H1 (cell line): ENCODE results near the gene MAP2K7. TPM values are rescaled to one million over a fixed set of nuclear protein-coding genes. Genes with fewer than 3 reads are reported as not detected.
A peak's percentile ranks its signal among the peaks of the same experiment; 100 is the strongest.

Source experiments
- BCL11A ChIP-seq, 2 experiments: IDR thresholded peaks; one replicate each; pipeline ENCODE4 v1.6.1; 2011; ENCODE audit warnings: low read depth in 2 of 2, low read length in 2 of 2, mild to moderate bottlenecking in 2 of 2
- BRCA1 ChIP-seq: IDR thresholded peaks from 2 replicates; pipeline ENCODE4 v1.6.1; 2012; ENCODE audit warnings: low read depth, low read length, improper control_type of control experiment
- CBX8 ChIP-seq: fragments of 300-800, 300-1000 bp; sonication (generic); IDR thresholded peaks from 2 replicates; pipeline ENCODE4 v1.7.1; 2016; ENCODE audit warnings: low read depth, low read length, borderline replicate concordance
- CEBPB ChIP-seq: IDR thresholded peaks from 2 replicates; pipeline ENCODE4 v1.6.1; 2012; ENCODE audit warnings: low read depth, low read length
- CHD1 ChIP-seq: IDR thresholded peaks from 2 replicates; pipeline ENCODE4 v1.6.1; 2012; ENCODE audit warnings: low read depth, low read length, improper control_type of control experiment
- EGR1 ChIP-seq: IDR thresholded peaks from 2 replicates; pipeline ENCODE4 v1.6.1; 2011; ENCODE audit warnings: low read depth, low read length, borderline replicate concordance
- EP300 ChIP-seq, 2 experiments: IDR thresholded peaks; 1 replicate in 1 of 2; 2 replicates in 1 of 2; pipeline ENCODE4 v1.6.1; 2011 to 2012; ENCODE audit warnings: low read depth in 2 of 2, low read length in 2 of 2, mild to moderate bottlenecking in 2 of 2, borderline replicate concordance in 1 of 2, inconsistent platforms in 1 of 2, moderate library complexity in 1 of 2
- GTF2F1 ChIP-seq: IDR thresholded peaks from 2 replicates; pipeline ENCODE4 v1.6.1; 2012; ENCODE audit warnings: low read depth, low read length, improper control_type of control experiment, borderline replicate concordance
- JUND ChIP-seq: IDR thresholded peaks from 2 replicates; pipeline ENCODE4 v1.6.1; 2011; ENCODE audit warnings: mild to moderate bottlenecking, improper control_type of control experiment, low read length
- NRF1 ChIP-seq: IDR thresholded peaks from 2 replicates; pipeline ENCODE4 v1.6.1; 2011; ENCODE audit warnings: mild to moderate bottlenecking, low read depth, low read length, improper control_type of control experiment
- RAD21 ChIP-seq, 2 experiments: IDR thresholded peaks in 1 of 2; conservative IDR thresholded peaks in 1 of 2; 2 replicates each; pipeline ENCODE4 v1.6.1; 2011; ENCODE audit warnings: low read depth in 2 of 2, low read length in 2 of 2, improper control_type of control experiment in 1 of 2, inconsistent platforms in 1 of 2, mild to moderate bottlenecking in 1 of 2, moderate library complexity in 1 of 2
- SIX5 ChIP-seq: IDR thresholded peaks from 2 replicates; pipeline ENCODE4 v1.6.1; 2011; ENCODE audit warnings: mild to moderate bottlenecking, low read depth, low read length
- SP4 ChIP-seq: IDR thresholded peaks from 2 replicates; pipeline ENCODE4 v1.6.1; 2012; ENCODE audit warnings: low read length, inconsistent platforms
- SRF ChIP-seq: IDR thresholded peaks from 2 replicates; pipeline ENCODE4 v1.6.1; 2011; ENCODE audit warnings: mild to moderate bottlenecking, low read depth, low read length, moderate library complexity
- TAF7 ChIP-seq: optimal IDR thresholded peaks from 2 replicates; pipeline ENCODE3; 2011; ENCODE audit warnings: low read depth, mild to moderate bottlenecking, inconsistent platforms, low read length, moderate library complexity, borderline replicate concordance
- TEAD4 ChIP-seq: IDR thresholded peaks from 2 replicates; pipeline ENCODE4 v1.6.1; 2012; ENCODE audit warnings: low read depth, low read length, inconsistent platforms, mixed read lengths
- polyA plus RNA-seq, 7 experiments: library from polyadenylated mRNA; depleted of rRNA in 3 of 7; stranded (reverse) in 5 of 7; unstranded in 2 of 7; fragments of >200 nt in 5 of 7; fragments of 200-250 nt in 2 of 7; gene quantifications; 1 replicate in 5 of 7; 2 replicates in 1 of 7; 4 replicates in 1 of 7; pipeline versions ENCODE4 v1.2.1 to v1.2.3, GENCODE V29; 2011 to 2013; ENCODE audit warnings: missing spikeins in 2 of 7, mixed read lengths in 2 of 7
- total RNA-seq: library from RNA; stranded (reverse); fragmentation: NEBNext Ultra II Directional; extraction: Animal tissue kit (Norgen Biotek cat#: 25700); gene quantifications from 2 replicates; pipeline ENCODE4 v1.2.1, GENCODE V29; 2021
- TF ChIP-seq, protein P1 (sequence below): IDR thresholded peaks from 2 replicates; pipeline ENCODE4 v1.6.1; 2012; ENCODE audit warnings: inconsistent platforms
- TF ChIP-seq, protein P2 (sequence below): IDR thresholded peaks from 2 replicates; pipeline ENCODE4 v1.6.1; 2012; ENCODE audit warnings: inconsistent platforms
- TF ChIP-seq, protein P3 (sequence below): IDR thresholded peaks from 2 replicates; pipeline ENCODE4 v1.6.1; 2011; ENCODE audit warnings: low read length, improper control_type of control experiment
- TF ChIP-seq, protein P4 (sequence below): IDR thresholded peaks from 2 replicates; pipeline ENCODE4 v1.6.1; 2011; ENCODE audit warnings: low read depth, mild to moderate bottlenecking, low read length; ENCODE audit not compliant: insufficient read depth

The MAP2K7 gene
- total and polyA plus RNA-seq, 2 of the 8 experiments (the other 6 are each of a cell fraction or from before 2014, with no cell fraction given): 8.9 to 38.3 TPM

DNA sequence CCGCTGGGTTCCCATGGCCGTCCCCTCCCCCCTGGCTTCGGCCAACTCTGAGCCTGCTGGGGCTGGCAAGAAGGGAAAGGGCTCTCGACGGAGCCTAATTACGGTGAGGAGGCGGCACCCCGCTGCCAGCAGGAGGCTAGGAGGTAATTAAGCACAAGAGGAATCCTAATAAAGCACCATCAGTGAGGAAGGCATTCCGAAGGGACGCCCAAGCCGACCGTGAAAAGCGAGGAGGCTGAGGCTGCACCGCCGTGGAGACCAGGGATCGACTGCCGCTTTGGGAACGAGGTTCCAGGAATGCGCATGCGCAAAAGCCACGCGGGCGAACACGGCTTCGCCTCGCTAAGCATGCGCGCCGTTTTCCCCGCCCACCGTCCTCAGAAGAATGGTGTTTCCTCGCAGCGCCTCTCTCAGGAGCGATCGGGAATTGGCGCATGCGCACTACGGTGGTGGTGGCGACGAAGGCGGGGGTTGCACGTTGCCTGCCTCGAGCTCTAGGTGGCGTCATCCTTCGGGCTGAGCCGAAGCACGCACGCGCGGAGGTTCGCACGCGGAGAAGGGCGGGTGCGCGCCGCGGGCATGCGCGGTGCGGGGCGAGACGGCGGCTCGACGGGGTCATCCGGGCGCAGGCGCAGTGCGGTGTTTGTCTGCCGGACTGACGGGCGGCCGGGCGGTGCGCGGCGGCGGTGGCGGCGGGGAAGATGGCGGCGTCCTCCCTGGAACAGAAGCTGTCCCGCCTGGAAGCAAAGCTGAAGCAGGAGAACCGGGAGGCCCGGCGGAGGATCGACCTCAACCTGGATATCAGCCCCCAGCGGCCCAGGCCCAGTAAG, at the start of gene MAP2K7 (continued):
- TF ChIP-seq, protein P1, sequence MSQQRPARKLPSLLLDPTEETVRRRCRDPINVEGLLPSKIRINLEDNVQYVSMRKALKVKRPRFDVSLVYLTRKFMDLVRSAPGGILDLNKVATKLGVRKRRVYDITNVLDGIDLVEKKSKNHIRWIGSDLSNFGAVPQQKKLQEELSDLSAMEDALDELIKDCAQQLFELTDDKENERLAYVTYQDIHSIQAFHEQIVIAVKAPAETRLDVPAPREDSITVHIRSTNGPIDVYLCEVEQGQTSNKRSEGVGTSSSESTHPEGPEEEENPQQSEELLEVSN: peak; percentile 99
- TF ChIP-seq GTF2F1: 0 out of 2 replicates have a peak, but pooled peaks have one; percentile 57
- TF ChIP-seq, protein P2, sequence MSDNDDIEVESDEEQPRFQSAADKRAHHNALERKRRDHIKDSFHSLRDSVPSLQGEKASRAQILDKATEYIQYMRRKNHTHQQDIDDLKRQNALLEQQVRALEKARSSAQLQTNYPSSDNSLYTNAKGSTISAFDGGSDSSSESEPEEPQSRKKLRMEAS: peak; percentile 97
- TF ChIP-seq CEBPB: peak; percentile 54; the same call in 1 of the 2 replicates
- TF ChIP-seq BCL11A (IDR thresholded peaks at IDR 0.05; ENCODE audit: low read depth in 2 of 2, low read length in 2 of 2): no peak
- TF ChIP-seq EP300 (IDR thresholded peaks at IDR 0.05; ENCODE audit: borderline replicate concordance in 1 of 2, low read depth in 2 of 2, low read length in 2 of 2): no peak
- TF ChIP-seq, protein P3, sequence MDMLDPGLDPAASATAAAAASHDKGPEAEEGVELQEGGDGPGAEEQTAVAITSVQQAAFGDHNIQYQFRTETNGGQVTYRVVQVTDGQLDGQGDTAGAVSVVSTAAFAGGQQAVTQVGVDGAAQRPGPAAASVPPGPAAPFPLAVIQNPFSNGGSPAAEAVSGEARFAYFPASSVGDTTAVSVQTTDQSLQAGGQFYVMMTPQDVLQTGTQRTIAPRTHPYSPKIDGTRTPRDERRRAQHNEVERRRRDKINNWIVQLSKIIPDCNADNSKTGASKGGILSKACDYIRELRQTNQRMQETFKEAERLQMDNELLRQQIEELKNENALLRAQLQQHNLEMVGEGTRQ: peak; percentile 62
- no peak for TF ChIP-seq SRF
- no peak for TF ChIP-seq EGR1
- TF ChIP-seq RAD21 (IDR thresholded peaks at IDR 0.05 in 1 of 2, conservative IDR thresholded peaks at IDR 0.05 in 1 of 2; ENCODE audit: low read depth in 2 of 2, low read length in 2 of 2): peak; percentile 38 to 48; a peak in 3 of 4 replicates
- TF ChIP-seq, protein P4, sequence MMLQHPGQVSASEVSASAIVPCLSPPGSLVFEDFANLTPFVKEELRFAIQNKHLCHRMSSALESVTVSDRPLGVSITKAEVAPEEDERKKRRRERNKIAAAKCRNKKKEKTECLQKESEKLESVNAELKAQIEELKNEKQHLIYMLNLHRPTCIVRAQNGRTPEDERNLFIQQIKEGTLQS: no peak
- TF ChIP-seq JUND: peak; percentile 61
- TF ChIP-seq TEAD4: peak; percentile 23; the same call in 1 of the 2 replicates
- no peak for TF ChIP-seq SIX5
- no peak for TF ChIP-seq SP4
- TF ChIP-seq NRF1: peak; percentile 86
- no peak for TF ChIP-seq BRCA1
- TF ChIP-seq CBX8: no peak
- TF ChIP-seq TAF7: no peak
- TF ChIP-seq CHD1: no peak
